Stimulated activated CD8-positive, alpha-beta memory T cell treated with anti-CD3 and anti-CD28 coated beads, Interleukin-15, amount 100 ng/mL, for 1 hour (primary cell): ENCODE measurements around the gene GLG1.

ENCODE experiments used
- DNase-seq: peaks from one replicate; pipeline ENCODE4 v3.0.0-alpha.2; 2020; ENCODE audit warnings: low read depth

The GLG1 gene

GRCh38 chr16:74608944-74609343 is 2.0 kb upstream of the GLG1 start:
- no peak for DNase-seq

- DNase-seq = no peak
These were observed 1.5 kb upstream of the GLG1 start for GRCh38 chr16:74608381-74608780.

GRCh38 chr16:74607962-74608356 is 1.0 kb upstream of the GLG1 start:
- no peak for DNase-seq

GRCh38 chr16:74607310-74607961 is 522 bp upstream of the GLG1 start:
- no peak for DNase-seq

- DNase-seq = no peak
These were observed 981 bp downstream of the GLG1 start for GRCh38 chr16:74605746-74606520.

- DNase-seq = no peak
These were observed 1.6 kb downstream of the GLG1 start for GRCh38 chr16:74605332-74605731.

GRCh38 chr16:74603848-74604247 is 3.1 kb downstream of the GLG1 start:
- no peak for DNase-seq

- DNase-seq = peak; percentile 34
These were observed 5.6 kb downstream of the GLG1 start for GRCh38 chr16:74601126-74601871.

GRCh38 chr16:74596586-74596985 is 10.3 kb downstream of the GLG1 start:
- no peak for DNase-seq

GRCh38 chr16:74592847-74593246 is 14.1 kb downstream of the GLG1 start:
- no peak for DNase-seq

- no peak for DNase-seq
These were observed 14.9 kb downstream of the GLG1 start for GRCh38 chr16:74591876-74592650.

- no peak for DNase-seq
These were observed 20.0 kb downstream of the GLG1 start for GRCh38 chr16:74586948-74587347.

GRCh38 chr16:74585846-74586443 is 21.0 kb downstream of the GLG1 start:
- no peak for DNase-seq

GRCh38 chr16:74583926-74584666 is 22.8 kb downstream of the GLG1 start:
- DNase-seq = no peak

GRCh38 chr16:74582970-74583369 is 23.9 kb downstream of the GLG1 start:
- no peak for DNase-seq

GRCh38 chr16:74580833-74581232 is 26.1 kb downstream of the GLG1 start:
- no peak for DNase-seq

- DNase-seq = no peak
These were observed 28.1 kb downstream of the GLG1 start for GRCh38 chr16:74578838-74579237.

- no peak for DNase-seq
These were observed 28.5 kb downstream of the GLG1 start for GRCh38 chr16:74578433-74578832.

GRCh38 chr16:74577882-74578366 is 29.0 kb downstream of the GLG1 start:
- DNase-seq = no peak

- no peak for DNase-seq
These were observed 30.9 kb downstream of the GLG1 start for GRCh38 chr16:74575807-74576643.
